HG02852 (cell line): ENCODE data around the gene DHDH.
"Not testable (repeated sequence)": the region's sequence is repeated elsewhere in the genome, so short reads cannot be mapped to it uniquely, and the experiment has no call there.

Experiments
- ATAC-seq: cut with Tn5 transposase; IDR thresholded peaks from one replicate; pipeline ENCODE4 v1.9.1; 2021; ENCODE audit warnings: mild to moderate bottlenecking, moderate library complexity; ENCODE audit not compliant: unreplicated experiment

DHDH gene

DNA sequence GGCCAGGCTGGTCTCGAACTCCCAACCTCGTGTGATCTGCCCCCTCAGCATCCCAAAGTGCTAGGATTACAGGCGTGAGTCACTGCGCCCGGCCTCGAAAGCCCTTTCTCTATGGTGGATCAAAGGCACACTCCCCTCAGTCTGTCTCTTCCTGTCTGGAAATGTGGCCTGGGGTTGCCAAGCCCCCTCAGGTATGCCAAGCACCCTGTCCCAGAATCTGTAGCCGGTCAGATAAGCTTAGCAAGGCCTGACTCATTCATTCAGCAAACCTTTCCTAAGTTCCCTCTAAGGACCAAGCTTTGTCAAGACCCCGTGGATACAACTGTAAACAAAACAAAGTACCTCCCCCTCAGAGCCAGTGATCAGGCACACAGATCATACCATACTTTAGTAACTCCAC is 19.3 kb upstream of the DHDH start:
- no peak for ATAC-seq

DNA sequence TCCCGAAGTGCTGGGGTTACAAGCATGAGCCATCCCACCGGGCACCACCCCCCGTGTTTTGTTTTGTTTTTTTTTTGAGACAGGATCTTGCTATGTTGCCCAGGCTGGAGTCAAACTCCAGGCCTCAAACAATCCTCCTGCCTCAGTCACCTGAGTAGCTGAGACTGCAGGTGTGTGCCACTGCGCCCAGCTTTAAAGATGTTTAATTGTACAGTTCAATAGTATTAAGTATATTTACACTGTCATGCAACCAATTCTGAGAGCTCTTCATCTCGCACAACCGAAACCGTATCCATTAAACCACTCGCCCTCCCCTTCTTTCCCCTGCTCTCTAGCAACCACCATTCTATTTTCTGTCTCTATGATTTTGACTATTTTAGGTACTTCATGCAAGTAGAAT is 17.7 kb upstream of the DHDH start:
- ATAC-seq, result no peak

DNA sequence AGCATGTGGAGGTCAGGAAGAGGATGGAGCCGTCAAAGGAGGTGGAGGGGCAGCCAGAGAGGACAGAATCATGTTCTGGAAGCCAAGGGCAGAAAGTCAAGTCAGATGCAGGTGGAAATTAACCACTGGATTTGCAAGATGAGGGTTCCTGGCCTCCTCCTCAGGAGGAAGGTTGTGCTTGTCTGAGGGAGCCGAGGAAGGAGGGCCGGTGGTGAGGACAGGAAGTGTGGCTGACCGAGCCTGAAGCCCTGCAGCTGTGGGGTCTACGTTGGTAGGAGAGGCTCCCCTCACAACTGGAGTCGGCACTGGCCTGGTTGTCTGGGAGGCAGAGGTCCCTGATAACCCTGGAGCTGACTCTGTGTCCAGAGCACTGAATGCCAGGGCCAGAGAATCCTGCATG is 15.4 kb upstream of the DHDH start:
- no peak for ATAC-seq

DNA sequence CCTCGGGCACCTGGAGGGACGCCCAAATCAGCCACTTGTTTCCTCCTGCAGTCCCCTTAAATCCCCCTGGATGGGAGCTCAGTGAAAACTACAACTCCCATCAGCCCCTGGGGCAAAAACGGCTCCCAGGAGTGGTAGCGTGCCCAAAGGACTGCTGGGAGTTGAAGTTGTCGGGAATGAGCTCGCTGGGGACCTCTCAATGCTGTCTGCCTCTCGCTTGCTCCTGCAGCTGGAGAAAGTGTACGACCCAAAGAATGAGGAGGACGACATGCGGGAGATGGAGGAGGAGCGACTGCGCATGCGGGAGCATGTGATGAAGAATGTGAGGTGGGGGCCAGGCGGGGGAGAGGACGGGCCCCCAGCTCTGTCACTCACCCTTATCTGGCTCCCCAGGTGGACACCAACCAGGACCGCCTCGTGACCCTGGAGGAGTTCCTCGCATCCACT is 14.7 kb upstream of the DHDH start:
- no peak for ATAC-seq

DNA sequence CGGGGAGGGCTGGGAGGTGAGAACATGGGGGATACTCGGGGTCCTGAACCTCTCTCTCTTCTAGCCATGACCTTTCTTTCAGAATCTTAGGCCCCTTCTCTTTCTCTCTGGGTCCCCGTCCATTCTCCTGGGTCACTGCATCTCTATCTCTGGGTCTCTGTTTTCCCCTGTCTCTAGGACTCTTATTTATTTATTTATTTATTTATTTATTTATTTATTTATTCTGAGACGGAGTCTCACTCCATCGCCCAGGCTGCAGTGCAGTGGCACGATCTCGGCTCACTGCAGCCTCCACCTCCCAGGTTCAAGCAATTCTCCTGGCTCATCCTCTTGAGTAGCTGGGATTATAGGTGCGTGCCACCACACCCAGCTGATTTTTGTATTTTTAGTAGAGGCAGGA is 14.2 kb upstream of the DHDH start:
- not testable (repeated sequence) for ATAC-seq

DNA sequence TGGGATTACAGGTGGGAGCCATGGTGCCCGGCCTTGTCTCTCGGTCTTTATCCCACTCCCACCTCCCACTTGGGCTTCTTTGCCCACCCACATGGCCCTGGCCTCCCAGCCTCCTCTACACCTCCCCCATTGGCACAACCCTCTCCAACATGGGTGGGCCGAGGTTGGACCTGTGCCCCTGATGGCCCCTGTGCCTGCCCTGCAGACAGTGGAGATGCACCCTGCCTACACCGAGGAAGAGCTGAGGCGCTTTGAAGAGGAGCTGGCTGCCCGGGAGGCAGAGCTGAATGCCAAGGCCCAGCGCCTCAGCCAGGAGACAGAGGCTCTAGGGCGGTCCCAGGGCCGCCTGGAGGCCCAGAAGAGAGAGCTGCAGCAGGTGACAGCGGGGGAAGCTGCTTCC is 12.6 kb upstream of the DHDH start:
- ATAC-seq, result no peak

DNA sequence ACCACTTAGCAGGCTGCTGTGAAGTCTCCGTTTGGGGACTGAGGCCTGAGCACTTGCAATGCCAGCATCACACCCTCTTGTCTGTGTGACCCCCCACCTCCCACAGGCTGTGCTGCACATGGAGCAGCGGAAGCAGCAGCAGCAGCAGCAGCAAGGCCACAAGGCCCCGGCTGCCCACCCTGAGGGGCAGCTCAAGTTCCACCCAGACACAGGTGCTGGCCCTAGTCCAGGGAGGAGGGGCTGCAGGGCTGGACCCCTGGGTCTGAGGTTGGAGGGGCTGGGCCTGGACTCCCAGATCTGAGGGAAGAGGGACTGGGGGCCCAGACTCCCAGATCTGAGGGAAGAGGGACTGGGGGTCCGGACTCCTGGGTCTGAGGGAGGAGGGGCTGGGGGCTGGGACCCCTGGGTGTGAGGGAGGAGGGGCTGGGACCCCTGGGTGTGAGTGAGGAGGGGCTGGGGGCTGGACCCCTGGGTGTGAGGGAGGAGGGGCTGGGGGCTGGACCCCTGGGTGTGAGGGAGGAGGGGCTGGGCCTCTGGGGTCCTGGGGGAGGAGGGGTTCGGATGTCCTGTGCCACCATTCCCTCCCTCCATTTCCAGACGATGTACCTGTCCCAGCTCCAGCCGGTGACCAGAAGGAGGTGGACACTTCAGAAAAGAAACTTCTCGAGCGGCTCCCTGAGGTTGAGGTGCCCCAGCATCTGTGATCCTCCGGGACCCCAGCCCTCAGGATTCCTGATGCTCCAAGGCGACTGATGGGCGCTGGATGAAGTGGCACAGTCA is 11.6 kb upstream of the DHDH start:
- no peak for ATAC-seq

DNA sequence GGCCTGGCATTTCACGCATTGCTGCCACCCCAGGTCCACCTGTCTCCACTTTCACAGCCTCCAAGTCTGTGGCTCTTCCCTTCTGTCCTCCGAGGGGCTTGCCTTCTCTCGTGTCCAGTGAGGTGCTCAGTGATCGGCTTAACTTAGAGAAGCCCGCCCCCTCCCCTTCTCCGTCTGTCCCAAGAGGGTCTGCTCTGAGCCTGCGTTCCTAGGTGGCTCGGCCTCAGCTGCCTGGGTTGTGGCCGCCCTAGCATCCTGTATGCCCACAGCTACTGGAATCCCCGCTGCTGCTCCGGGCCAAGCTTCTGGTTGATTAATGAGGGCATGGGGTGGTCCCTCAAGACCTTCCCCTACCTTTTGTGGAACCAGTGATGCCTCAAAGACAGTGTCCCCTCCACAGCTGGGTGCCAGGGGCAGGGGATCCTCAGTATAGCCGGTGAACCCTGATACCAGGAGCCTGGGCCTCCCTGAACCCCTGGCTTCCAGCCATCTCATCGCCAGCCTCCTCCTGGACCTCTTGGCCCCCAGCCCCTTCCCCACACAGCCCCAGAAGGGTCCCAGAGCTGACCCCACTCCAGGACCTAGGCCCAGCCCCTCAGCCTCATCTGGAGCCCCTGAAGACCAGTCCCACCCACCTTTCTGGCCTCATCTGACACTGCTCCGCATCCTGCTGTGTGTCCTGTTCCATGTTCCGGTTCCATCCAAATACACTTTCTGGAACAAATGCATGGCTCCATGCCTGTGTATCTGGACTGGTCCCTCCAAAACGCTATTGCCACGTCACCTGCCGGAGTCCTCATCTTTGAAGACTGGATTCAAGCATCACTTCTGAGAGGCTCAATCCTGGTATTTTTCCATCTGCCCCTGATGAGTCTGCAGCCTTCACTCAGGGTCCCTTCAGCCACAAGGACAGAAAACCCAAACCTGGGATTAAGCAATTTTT is 10.7 kb upstream of the DHDH start:
- no peak for ATAC-seq

DNA sequence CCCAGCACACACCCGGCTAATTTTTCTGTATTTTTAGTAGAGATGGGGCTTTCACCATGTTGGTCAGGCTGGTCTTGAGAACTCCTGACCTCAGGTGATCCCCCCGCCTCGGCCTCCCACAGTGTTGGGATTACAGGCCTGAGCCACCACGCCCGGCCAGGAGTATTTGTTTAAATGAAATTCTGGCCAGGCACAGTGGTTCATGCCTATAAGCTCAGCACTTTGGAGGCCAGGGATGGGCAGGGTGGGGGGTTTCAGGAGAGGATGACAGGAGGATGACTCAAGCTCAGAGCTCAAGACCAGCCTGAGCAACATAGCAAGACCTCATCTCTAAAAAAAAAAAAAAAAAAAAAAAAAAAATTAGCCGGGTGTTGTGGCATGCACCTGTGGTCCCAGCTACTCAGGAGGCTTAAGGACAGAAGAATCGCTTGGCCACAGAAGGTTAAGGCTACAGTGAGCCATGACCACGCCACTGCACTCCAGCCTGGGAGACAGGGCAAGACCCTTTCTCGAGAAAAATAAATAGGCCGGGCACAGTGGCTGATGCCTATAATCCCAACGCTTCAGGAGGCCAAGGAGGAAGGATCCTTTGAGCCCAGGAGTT is 8.2 kb upstream of the DHDH start:
- ATAC-seq, result no peak

DNA sequence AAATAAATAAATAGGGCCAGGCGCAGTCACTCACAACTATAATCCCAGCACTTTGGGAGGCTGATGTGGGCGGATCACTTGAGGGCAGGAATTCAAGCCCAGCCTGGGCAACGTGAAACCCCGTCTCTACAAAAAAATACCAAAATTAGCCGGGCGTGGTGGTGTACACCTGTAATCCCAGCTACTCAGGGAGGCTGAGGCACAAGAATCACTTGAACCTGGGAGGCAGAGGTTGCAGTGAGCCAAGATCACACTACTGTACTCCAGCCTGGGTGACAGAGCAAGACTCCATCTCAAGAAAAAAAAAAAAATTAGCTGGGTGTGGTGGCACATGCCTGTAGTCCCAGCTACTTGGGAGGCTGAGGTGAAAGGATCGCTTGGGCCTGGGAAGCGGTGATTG is 7.6 kb upstream of the DHDH start:
- not testable (repeated sequence) for ATAC-seq

DNA sequence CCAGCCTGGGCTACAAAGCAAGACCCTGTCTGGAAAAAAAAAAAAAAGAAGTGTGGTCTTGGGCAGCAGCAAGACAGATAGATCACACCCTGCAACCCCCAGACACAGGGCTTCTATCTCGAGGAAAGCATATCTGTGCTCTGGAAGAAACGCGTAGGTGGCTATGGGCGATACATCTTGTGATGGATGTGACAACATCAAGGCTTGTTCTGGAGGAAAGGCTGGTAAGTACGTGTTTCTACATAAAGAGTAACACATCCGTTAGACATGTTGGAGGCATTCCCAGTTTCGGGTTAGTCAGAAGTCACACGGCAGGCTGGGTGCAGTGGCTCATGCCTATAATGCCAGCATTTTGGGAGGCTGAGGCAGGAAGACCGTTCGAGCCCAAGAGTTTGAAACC is 6.6 kb upstream of the DHDH start:
- no peak for ATAC-seq

DNA sequence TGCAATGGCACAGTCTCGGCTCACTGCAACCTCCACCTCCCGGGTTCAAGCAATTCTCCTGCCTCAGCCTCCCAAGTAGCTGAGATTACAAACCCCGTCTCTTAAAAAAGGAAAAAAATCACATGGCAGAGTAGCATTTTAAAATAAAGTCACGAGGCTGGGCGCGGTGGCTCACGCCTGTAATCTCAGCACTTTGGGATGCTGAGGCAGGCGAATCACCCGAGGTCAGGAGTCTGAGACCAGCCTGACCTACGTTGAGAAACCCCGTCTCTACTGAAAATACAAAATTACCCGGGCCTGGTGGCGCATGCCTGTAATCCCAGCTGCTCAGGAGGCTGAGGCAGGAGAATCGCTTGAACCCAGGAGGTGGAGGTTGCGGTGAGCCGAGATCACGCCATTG is 5.8 kb upstream of the DHDH start:
- not testable (repeated sequence) for ATAC-seq

DNA sequence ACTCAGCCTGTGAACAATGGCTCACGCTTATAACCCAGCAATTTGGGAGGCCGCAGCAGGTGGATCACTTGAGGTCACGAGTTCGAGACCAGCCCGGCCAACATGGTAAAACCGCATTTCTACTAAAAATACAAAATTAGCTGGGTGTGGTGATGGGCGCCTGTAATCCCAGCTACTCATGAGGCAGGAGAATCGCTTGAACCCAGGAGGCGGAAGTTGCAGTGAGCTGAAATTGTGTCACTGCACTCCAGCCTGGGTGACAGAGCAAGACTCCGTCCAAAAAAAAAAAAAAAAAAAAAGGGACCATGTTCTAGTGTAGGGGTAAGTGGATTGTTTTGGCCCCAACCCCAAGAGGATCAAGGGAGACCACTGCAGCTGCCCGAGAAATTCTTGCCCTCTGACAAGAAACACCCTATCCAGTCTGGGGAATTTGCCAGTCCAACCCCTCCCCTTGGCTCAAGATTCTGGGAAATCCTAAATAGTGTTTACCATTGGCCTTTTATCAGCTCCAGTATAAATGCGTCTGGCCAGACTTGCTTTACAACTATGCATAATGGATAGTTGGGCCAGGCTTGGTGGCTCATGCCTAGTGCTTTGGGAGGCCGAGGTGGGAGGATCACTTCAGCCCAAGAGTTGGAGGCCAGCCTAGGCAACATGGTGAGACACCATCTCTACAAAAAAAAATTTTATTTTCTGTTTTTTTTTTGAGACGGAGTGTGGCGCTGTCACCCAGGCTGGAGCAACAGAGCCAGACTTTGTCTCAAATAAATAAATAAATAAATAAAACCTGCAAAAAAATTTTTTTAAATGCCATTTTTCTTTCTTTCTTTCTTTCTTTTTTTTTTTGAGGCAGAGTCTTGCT is 5.1 kb upstream of the DHDH start:
- ATAC-seq, result no peak

DNA sequence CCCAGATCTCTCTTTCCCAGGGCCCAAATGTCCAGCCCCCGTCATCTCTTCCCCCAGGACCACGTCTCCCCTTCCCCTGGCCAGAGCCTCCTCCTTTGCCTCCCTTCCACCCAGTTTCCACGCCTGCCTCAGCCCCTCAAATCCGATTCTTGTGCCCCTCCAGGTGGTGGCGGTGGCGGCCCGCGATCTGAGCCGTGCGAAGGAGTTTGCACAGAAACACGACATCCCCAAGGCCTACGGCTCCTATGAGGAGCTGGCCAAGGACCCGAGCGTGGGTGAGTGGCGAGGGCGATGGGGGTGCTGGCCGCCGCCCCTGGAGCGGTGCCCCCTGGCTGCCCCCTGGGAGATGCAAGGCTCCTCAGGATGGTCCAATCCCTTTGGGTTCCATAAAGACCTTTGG is 1.3 kb downstream of the DHDH start:
- ATAC-seq, result no peak

DNA sequence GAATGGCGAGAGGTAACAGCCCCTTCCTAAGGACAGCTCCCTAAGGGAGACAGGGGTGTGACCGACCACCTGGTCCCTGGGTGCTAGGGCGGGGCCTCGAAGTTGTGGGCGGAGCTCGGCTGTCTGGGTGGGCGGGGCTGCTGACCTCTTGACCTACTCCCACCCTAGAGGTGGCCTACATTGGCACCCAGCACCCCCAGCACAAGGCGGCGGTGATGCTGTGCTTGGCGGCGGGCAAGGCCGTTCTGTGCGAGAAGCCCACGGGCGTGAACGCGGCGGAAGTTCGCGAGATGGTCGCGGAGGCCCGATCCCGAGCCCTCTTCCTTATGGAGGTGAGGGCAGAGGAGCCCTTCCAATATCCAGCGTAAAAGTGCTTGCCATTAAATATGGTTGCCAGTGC is 2.4 kb downstream of the DHDH start:
- ATAC-seq, result no peak

DNA sequence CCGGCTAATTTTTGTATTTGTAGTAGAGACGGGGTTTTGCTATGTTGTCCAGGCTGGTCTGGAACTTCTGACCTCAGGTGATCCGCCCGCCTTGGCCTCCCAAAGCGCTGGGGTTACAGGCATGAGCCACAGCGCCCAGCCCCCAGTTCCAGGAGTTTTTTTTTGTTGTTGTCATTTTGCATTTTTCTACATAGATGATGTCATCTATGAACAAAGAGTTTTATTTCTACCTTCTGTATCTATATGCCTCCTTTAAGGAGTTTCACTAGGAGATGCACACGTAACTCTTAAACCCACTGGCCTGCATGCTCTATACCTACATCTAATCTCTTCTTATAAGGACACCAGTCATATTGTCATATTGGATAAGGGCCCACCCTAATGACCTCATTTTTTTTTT is 4.8 kb downstream of the DHDH start:
- ATAC-seq, result no peak

DNA sequence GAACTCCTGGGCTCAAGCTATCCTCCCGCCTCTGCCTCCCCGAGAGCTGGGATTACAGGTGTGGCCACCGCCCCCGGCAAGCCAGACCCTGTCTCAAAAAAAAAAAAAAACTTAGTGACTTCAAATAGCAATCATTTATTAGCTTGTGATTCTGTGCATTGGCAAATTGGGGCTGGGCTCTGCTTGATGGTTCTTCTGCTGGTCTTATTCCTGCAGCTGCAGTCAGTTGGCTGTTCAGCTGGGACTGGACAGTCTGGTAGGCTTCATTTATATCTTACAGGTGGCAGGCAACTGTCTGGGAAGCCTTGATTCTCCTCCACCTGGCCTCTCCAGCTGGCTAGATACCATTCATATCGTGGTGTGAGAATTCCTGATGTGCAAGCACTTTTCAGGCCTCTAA is 7.4 kb downstream of the DHDH start:
- no peak for ATAC-seq

DNA sequence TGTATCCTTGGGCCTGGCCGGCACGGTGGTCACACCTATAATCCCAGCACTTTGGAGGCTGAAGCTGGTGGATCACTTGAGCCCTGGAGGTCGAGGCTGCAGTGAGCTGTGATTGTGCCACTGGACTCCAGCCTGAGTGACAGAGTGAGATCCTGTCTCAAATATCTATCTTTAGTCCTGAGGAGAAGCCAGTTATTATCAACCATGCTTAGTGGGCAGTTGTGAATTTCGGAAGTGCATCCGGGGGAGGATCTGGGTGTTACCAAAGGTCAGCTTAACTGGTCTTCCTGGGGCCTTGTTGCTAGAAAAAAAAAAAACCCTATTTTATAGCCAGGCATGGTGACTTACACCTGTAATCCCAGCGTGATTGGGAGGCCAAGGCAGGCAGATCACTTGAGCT is 9.6 kb downstream of the DHDH start:
- ATAC-seq, result no peak

DNA sequence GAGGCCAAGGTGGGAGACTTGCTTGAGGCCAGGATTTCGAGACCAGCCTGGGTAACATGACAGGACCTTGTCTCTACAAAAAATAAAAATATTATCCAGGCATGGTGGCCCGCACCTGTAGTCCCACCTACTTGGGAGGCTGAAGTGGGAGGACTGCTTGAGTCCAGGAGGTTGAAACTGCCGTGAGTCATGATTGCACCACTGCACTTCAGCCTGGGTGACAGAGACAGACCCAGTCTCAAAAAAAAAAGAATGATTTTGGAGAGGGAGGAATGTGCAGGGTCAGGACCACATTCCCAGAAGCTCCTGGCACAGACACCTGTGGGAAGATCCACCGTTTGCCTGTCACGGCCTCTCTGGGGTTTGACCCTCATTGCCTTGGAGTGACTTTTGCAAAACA is 11.9 kb downstream of the DHDH start:
- ATAC-seq, result no peak

DNA sequence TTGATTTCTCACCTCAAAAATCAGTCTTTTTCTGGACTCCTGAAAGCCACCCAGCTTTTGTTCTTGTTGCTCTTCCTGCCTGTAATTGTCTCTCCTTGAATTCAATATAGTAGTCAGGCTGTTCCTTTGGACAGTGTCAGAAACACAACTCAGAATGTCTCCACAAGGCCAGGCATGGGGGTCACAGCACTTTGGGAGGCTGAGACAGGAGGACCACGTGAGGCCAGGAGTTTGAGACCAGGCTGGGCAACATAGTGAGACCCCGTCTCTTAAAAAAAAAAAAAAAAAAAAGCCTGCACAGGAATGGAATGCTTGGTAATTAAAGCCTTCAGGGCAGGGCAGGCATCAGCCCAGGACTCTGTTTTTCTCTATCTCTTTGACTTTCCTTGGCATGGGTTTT is 12.3 kb downstream of the DHDH start:
- no peak for ATAC-seq
